Thyroid gland (tissue), 4 donors: Measurements from ENCODE around the gene FKBP15. TPM values are rescaled to one million over a fixed set of nuclear protein-coding genes. Genes with fewer than 3 reads are reported as not detected.

Source experiments
- DNase-seq, 2 donors: peaks; one replicate each; pipeline ENCODE4 v3.0.0-alpha.2; 2019
- H3K27ac ChIP-seq, 3 donors: fragments of 200-600 bp; sonication (generic); 1 replicate in 2 of 3; 2 replicates in 1 of 3; pipeline ENCODE4 v1.5.1; 2016 to 2019; ENCODE audit warnings: mild to moderate bottlenecking in 1 of 3, moderate library complexity in 1 of 3
- H3K27me3 ChIP-seq: fragments of 200-600 bp; sonication (generic); one replicate; pipeline ENCODE4 v1.5.1; 2019
- H3K36me3 ChIP-seq, 2 donors: fragments of 200-600 bp; sonication (generic); one replicate each; pipeline ENCODE4 v1.5.1; 2016 to 2019
- H3K4me1 ChIP-seq, 2 donors: fragments of 200-600 bp; sonication (generic); one replicate each; pipeline ENCODE4 v1.5.1; 2017 to 2019
- H3K4me3 ChIP-seq, 3 donors: fragments of 200-600 bp; sonication (generic); replicated peaks in 1 of 3; 1 replicate in 2 of 3; 2 replicates in 1 of 3; pipeline ENCODE4 v1.5.1; 2016; ENCODE audit warnings: mild to moderate bottlenecking in 1 of 3
- H3K9me3 ChIP-seq: fragments of 200-600 bp; sonication (generic); one replicate; pipeline ENCODE4 v1.5.1; 2017
- CTCF ChIP-seq, 6 experiments: fragments of 200-600 bp in 3 of 6; fragments of 450-650 bp in 3 of 6; sonication (generic) in 3 of 6; IDR thresholded peaks; one replicate each; pipeline ENCODE4 v1.5.1; 2016 to 2019; ENCODE audit warnings: antibody characterized with exemption in 6 of 6, mild to moderate bottlenecking in 2 of 6, inconsistent platforms in 1 of 6, moderate library complexity in 1 of 6
- POLR2A ChIP-seq, 2 donors: fragments of 450-650 bp; IDR thresholded peaks; one replicate each; pipeline ENCODE4 v1.6.1; 2017; ENCODE audit warnings: antibody characterized with exemption in 2 of 2, mild to moderate bottlenecking in 2 of 2, moderate library complexity in 1 of 2
- WGBS, 2 donors: methylation state at CpG; one replicate each; pipeline ENCODE4 v1.1.5; 2017; 5-methylcytosine and 5-hydroxymethylcytosine counted together
- intact Hi-C: fragments of 100-400 bp; cut with DNase I; formaldehyde crosslinking; loops from one replicate; pipeline ENCODE4 v1.15.1; 2023
- total RNA-seq, 4 donors: library from RNA; depleted of rRNA; stranded (reverse); fragments of >200 nt; gene quantifications; one replicate each; pipeline ENCODE4 v1.2.3, GENCODE V29; 2016

Gene FKBP15
- total RNA-seq, 4 donors from 2014 or later = 25.0 to 30.6 (median 29.1) TPM

- 61 to 65% methylated on average over 3 of the region's 3 CpGs for WGBS, 2 donors
- Histone ChIP-seq H3K27ac (no peak overlapping the region), H3K9me3 (no peaks in the 10 kb centered on the region), H3K27me3 (no peaks in the 10 kb centered on the region), H3K4me3 (no peak overlapping the region), H3K4me1 (no peaks in the 10 kb centered on the region), H3K36me3 (peaks cover 58 to 72% of the 10 kb centered on the region in 2 donors)
- no peak for DNase-seq
- intact Hi-C loops = no loop called here
- TF ChIP-seq CTCF (IDR thresholded peaks at IDR 0.05) (no peak), POLR2A (IDR thresholded peaks at IDR 0.05) (no peak)
Measured at GRCh38 chr9:113163001-113163400, 58.1 kb downstream of the FKBP15 start.

- intact Hi-C loops = no loop called here
- Histone ChIP-seq H3K27ac (no peak overlapping the region), H3K4me1 (no peaks in the 10 kb centered on the region), H3K4me3 (no peak overlapping the region), H3K27me3 (no peaks in the 10 kb centered on the region), H3K9me3 (no peaks in the 10 kb centered on the region), H3K36me3 (peaks cover 35 to 48% of the 10 kb centered on the region in 2 donors)
- DNase-seq = no peak
- no peak for TF ChIP-seq POLR2A (IDR thresholded peaks at IDR 0.05)
- TF ChIP-seq CTCF (IDR thresholded peaks at IDR 0.05) = no peak
- 46 to 53% methylated on average over 3 of the region's 3 CpGs for WGBS, 2 donors
Measured at GRCh38 chr9:113160571-113160970, 60.5 kb downstream of the FKBP15 start.

GRCh38 chr9:113158446-113158845 lies 62.6 kb downstream of the FKBP15 start:
- Histone ChIP-seq H3K4me1 (peaks cover 0 to 6% of the 10 kb centered on the region in 2 donors), H3K9me3 (no peaks in the 10 kb centered on the region), H3K27ac (no peak overlapping the region), H3K27me3 (no peaks in the 10 kb centered on the region), H3K4me3 (no peak overlapping the region), H3K36me3 (peaks cover 29 to 32% of the 10 kb centered on the region in 2 donors)
- intact Hi-C loops = no loop called here
- DNase-seq = no peak
- TF ChIP-seq POLR2A (IDR thresholded peaks at IDR 0.05) (no peak), CTCF (IDR thresholded peaks at IDR 0.05) (no peak)
- 91 to 96% methylated on average over 5 of the region's 5 CpGs for WGBS, 2 donors

- no peak for DNase-seq
- H3K36me3 ChIP-seq = peaks cover 16 to 19% of the 10 kb centered on the region in 2 donors
- intact Hi-C loops = no loop called here
- WGBS, 2 donors = 71 to 75% methylated on average over 1 of the region's 1 CpG
- H3K9me3 ChIP-seq = no peaks in the 10 kb centered on the region
- TF ChIP-seq CTCF (IDR thresholded peaks at IDR 0.05) = no peak
- TF ChIP-seq POLR2A (IDR thresholded peaks at IDR 0.05) = no peak
- H3K27ac ChIP-seq = no peak overlapping the region
- H3K4me3 ChIP-seq = no peak overlapping the region
- no peaks in the 10 kb centered on the region for H3K27me3 ChIP-seq
- peaks cover 10 to 21% of the 10 kb centered on the region in 2 donors for H3K4me1 ChIP-seq
Measured at GRCh38 chr9:113156880-113157279, 64.2 kb downstream of the FKBP15 start.

DNA sequence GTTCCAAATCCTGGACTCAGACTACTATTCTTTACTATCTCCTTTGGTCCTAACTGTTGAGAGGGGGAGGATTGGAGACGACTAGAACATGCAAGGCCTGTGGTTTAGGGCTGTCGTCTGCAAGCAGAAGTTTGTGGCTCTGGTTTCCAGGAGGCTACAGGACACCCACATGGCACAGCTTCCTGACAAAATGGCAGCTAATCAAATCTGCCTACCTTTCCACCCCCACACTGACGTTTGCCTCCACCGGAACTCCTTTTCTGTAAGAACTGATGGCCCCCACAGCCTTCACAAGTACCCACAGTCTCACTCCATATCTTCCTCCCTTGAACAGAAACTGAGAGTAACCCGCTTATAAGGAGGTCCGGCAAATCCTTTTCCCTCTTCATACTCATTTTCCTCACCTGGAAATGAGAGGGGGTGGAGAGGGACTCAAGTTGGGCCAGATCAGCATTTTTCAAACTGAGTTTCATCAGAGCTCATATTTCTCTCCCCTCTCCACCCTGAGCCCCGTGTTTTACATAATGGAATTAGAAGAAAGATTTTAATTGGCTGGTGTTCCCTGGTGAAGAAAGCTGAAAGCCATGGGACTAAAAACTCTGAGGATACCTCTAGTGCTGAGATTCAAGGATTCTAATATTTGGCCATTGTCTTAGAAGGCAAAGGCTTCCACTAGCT lies 65.0 kb downstream of the FKBP15 start:
- TF ChIP-seq CTCF (IDR thresholded peaks at IDR 0.05) (no peak), POLR2A (IDR thresholded peaks at IDR 0.05) (no peak)
- H3K27ac ChIP-seq = no peak overlapping the region
- WGBS, 2 donors = 40 to 46% methylated on average over 7 of the region's 7 CpGs
- H3K36me3 ChIP-seq = peaks cover 11% of the 10 kb centered on the region in 2 donors
- H3K9me3 ChIP-seq = no peaks in the 10 kb centered on the region
- intact Hi-C loops = no loop called here
- DNase-seq = no peak
- peaks cover 11 to 22% of the 10 kb centered on the region in 2 donors for H3K4me1 ChIP-seq
- H3K27me3 ChIP-seq = no peaks in the 10 kb centered on the region
- H3K4me3 ChIP-seq = no peak overlapping the region
